ENCODE results near the gene AGAP2. TPM values are rescaled to one million over a fixed set of nuclear protein-coding genes. Genes with fewer than 3 reads are reported as not detected.

AGAP2 gene
- total and polyA plus RNA-seq, 2 of the 13 experiments (the other 11 are each of a cell fraction or from before 2014, with no cell fraction given), result 0.38 to 0.45 TPM

GRCh38 chr12:57743769-57744168 lies 5.2 kb upstream of the AGAP2 start:
- Histone ChIP-seq H3K27ac (ENCODE audit: extremely low read length, insufficient read depth, low read length) (peak overlapping the region; percentile 94), H2AFZ (ENCODE audit: low read length) (no peak overlapping the region), H4K20me1 (ENCODE audit: insufficient read depth, low read length) (no peaks in the 10 kb centered on the region), H3K9me3 (ENCODE audit: low read length) (no peaks in the 10 kb centered on the region), H3K36me3 (replicated peaks in 1 of 2; ENCODE audit: control insufficient read depth in 1 of 2, insufficient read depth in 2 of 2, low read length in 2 of 2) (peaks cover 1 to 26% of the 10 kb centered on the region in 2 experiments; a peak in 3 of 5 replicates), H3K4me1 (ENCODE audit: insufficient read depth, low read length) (peaks cover 44% of the 10 kb centered on the region), H3K4me3 (replicated peaks in 1 of 3; ENCODE audit: insufficient read depth in 1 of 3, low read depth in 2 of 3, low read length in 3 of 3) (peak overlapping the region; percentile 63 to 80 (median 71); a peak in 5 of 6 replicates), H3K9ac (ENCODE audit: insufficient read depth, low read depth, low read length) (peak overlapping the region; percentile 94), H3K27me3 (ENCODE audit: control insufficient read depth in 1 of 2, insufficient read depth in 2 of 2, low read length in 2 of 2) (peaks cover 3 to 21% of the 10 kb centered on the region in 2 experiments; a peak in 3 of 5 replicates), H3K4me2 (ENCODE audit: low read depth, low read length) (peak overlapping the region; percentile 96), H3K79me2 (ENCODE audit: insufficient read depth, low read length) (peaks cover 10% of the 10 kb centered on the region)
- CTCF ChIA-PET (ENCODE audit: low intra/inter-chr PET ratio, low total read pairs), result no interaction called here
- ATAC-seq, result no peak
- WGBS (ENCODE audit: low lambda C conversion rate), result 17% methylated on average over 2 of the region's 2 CpGs
- no TSS peak for BruUV-seq (replicated peaks)
- in situ Hi-C loops (cut with HindIII; ENCODE audit: extremely low pct_ligation_motif_present, low pct_unique_long_range_greater_than_20kb), result no loop called here
- POLR2A ChIA-PET, result interaction anchor here (2.2 to 2.6 kb wide), 4 partner anchors 8 to 28 kb away, joined by 8 to 29 read pairs (median 18); partner anchors contain the start of genes EEF1AKMT3 and METTL1
- DNase-seq (ENCODE audit: low spot score), result no peak
- FAIRE-seq, result no peak
- intact Hi-C loops (cut with micrococcal nuclease; ENCODE audit: unreplicated experiment), result loop anchor here (1.0 kb wide), 1 partner anchor 9 kb away; the partner anchor contains the start of gene CDK4
- no peak for TF ChIP-seq ZNF781 (CRISPR knock-in tag; IDR thresholded peaks at IDR 0.05; ENCODE audit: borderline replicate concordance, not compliant biosample characterization)
- TF ChIP-seq KMT2A (CRISPR knock-in tag; IDR thresholded peaks at IDR 0.05), result no peak
- peak; percentile 28; the same call in 1 of the 2 replicates for TF ChIP-seq ZMYM2 (CRISPR knock-in tag; IDR thresholded peaks at IDR 0.05)
- TF ChIP-seq KDM1A (CRISPR knock-in tag; IDR thresholded peaks at IDR 0.05), result 0 out of 2 replicates have a peak, but pooled peaks have one; percentile 61
- no peak for TF ChIP-seq THAP8 (CRISPR knock-in tag; IDR thresholded peaks at IDR 0.05; ENCODE audit: borderline replicate concordance)
- no peak for TF ChIP-seq ZMAT3 (CRISPR knock-in tag; conservative IDR thresholded peaks at IDR 0.05)
- no peak for TF ChIP-seq MBD4 (IDR thresholded peaks at IDR 0.05; ENCODE audit: borderline replicate concordance, low read length)
- no peak for TF ChIP-seq ZNF232 (CRISPR knock-in tag; IDR thresholded peaks at IDR 0.05; ENCODE audit: borderline replicate concordance)
- peak; percentile 95 for TF ChIP-seq ZNF629 (CRISPR knock-in tag; conservative IDR thresholded peaks at IDR 0.05)
- no peak for TF ChIP-seq ZNF180 (CRISPR knock-in tag; IDR thresholded peaks at IDR 0.05; ENCODE audit: borderline replicate concordance, low read depth)
- TF ChIP-seq TGIF2 (CRISPR knock-in tag; IDR thresholded peaks at IDR 0.05), result no peak
- no peak for TF ChIP-seq ZNF362 (CRISPR knock-in tag; IDR thresholded peaks at IDR 0.05; ENCODE audit: borderline replicate concordance)
- no peak for TF ChIP-seq GABPB1 (CRISPR knock-in tag; IDR thresholded peaks at IDR 0.05)
- TF ChIP-seq CC2D1A (CRISPR knock-in tag; IDR thresholded peaks at IDR 0.05), result no peak
- TF ChIP-seq ZNF556 (CRISPR knock-in tag; IDR thresholded peaks at IDR 0.05; ENCODE audit: borderline replicate concordance), result no peak
- TF ChIP-seq NFE2L2 (IDR thresholded peaks at IDR 0.05; ENCODE audit: low read length), result no peak
- TF ChIP-seq ZNF678 (CRISPR knock-in tag; IDR thresholded peaks at IDR 0.05), result no peak
- no peak for TF ChIP-seq ZBTB34 (CRISPR knock-in tag; IDR thresholded peaks at IDR 0.05)
- TF ChIP-seq TAF15 (IDR thresholded peaks at IDR 0.05; ENCODE audit: low read depth, low read length, poor library complexity, severe bottlenecking), result no peak
- TF ChIP-seq ZMYM3 (CRISPR knock-in tag; IDR thresholded peaks at IDR 0.05), result peak; percentile 66; the same call in 1 of the 2 replicates
